GM23338 (cell line): ENCODE measurements around the gene SMAGP. TPM values are rescaled to one million over a fixed set of nuclear protein-coding genes. Genes with fewer than 3 reads are reported as not detected.

Experiments
- ATAC-seq: fragments of 200-7000 bp; cut with Tn5 transposase; 3 replicates; pipeline ENCODE4 v1.9.1; 2020
- DNase-seq: peaks from one replicate; pipeline ENCODE4 v3.0.0-alpha.2; 2015; ENCODE audit warnings: low spot score
- H2AFZ ChIP-seq: fragments of 200-600 bp; sonication (generic); 2 replicates; pipeline ENCODE4 v1.8.0; 2016; ENCODE audit warnings: antibody characterized with exemption, mild to moderate bottlenecking, moderate library complexity
- H3F3A ChIP-seq: fragments of 200-600 bp; sonication (generic); replicated peaks from 2 replicates; pipeline ENCODE4 v1.8.0; 2017; ENCODE audit warnings: antibody characterized with exemption, mixed run types, low read depth
- H3K27ac ChIP-seq: fragments of 200-600 bp; sonication (generic); 2 replicates; pipeline ENCODE4 v1.6.1; 2016; ENCODE audit warnings: low read depth
- H3K27me3 ChIP-seq: fragments of 200-600 bp; sonication (generic); 2 replicates; pipeline ENCODE4 v1.8.0; 2016; ENCODE audit warnings: mild to moderate bottlenecking, mixed run types, moderate library complexity; ENCODE audit not compliant: insufficient read depth
- H3K36me3 ChIP-seq: fragments of 200-600 bp; sonication (generic); 2 replicates; pipeline ENCODE4 v1.8.0; 2016; ENCODE audit warnings: mild to moderate bottlenecking; ENCODE audit not compliant: insufficient read depth
- H3K4me1 ChIP-seq: fragments of 200-600 bp; sonication (generic); 2 replicates; pipeline ENCODE4 v1.8.0; 2016; ENCODE audit warnings: mild to moderate bottlenecking, moderate library complexity; ENCODE audit not compliant: insufficient read depth
- H3K4me2 ChIP-seq: fragments of 200-600 bp; sonication (generic); 2 replicates; pipeline ENCODE4 v1.7.1; 2017; ENCODE audit warnings: mixed run types
- H3K4me3 ChIP-seq: fragments of 200-600 bp; sonication (generic); 2 replicates; pipeline ENCODE4 v1.6.1; 2016; ENCODE audit warnings: mixed run types
- H3K79me2 ChIP-seq: fragments of 200-600 bp; sonication (generic); replicated peaks from 2 replicates; pipeline ENCODE4 v1.8.0; 2017; ENCODE audit warnings: mild to moderate bottlenecking; ENCODE audit not compliant: insufficient read depth
- H3K9me2 ChIP-seq: fragments of 200-600 bp; sonication (generic); 2 replicates; pipeline ENCODE4 v1.8.0; 2017; ENCODE audit not compliant: insufficient read depth
- H4K20me1 ChIP-seq: fragments of 200-600 bp; sonication (generic); replicated peaks from 2 replicates; pipeline ENCODE4 v1.8.0; 2017; ENCODE audit warnings: mild to moderate bottlenecking; ENCODE audit not compliant: insufficient read depth
- H3K27ac Mint-ChIP-seq: 2 replicates; pipeline ENCODE4 v1.8.0; 2020; ENCODE audit warnings: inconsistent platforms, mild to moderate bottlenecking, moderate library complexity, mixed read lengths
- H3K27me3 Mint-ChIP-seq: 3 replicates; pipeline ENCODE4 v1.8.0; 2022; ENCODE audit warnings: low read depth, mild to moderate bottlenecking, moderate library complexity, mixed read lengths, inconsistent platforms; ENCODE audit not compliant: insufficient read depth, poor library complexity
- H3K36me3 Mint-ChIP-seq: 3 replicates; pipeline ENCODE4 v1.8.0; 2021; ENCODE audit warnings: low read depth, mild to moderate bottlenecking, inconsistent platforms, moderate library complexity, mixed read lengths
- H3K4me1 Mint-ChIP-seq: 3 replicates; pipeline ENCODE4 v1.8.0; 2020; ENCODE audit warnings: mild to moderate bottlenecking, inconsistent platforms, mixed read lengths
- H3K4me3 Mint-ChIP-seq: 3 replicates; pipeline ENCODE4 v1.8.0; 2021; ENCODE audit warnings: moderate library complexity, mild to moderate bottlenecking, inconsistent platforms, mixed read lengths
- H3K9me3 Mint-ChIP-seq: 3 replicates; pipeline ENCODE4 v1.8.0; 2020; ENCODE audit warnings: moderate library complexity, mild to moderate bottlenecking, inconsistent platforms, mixed read lengths
- CTCF ChIP-seq, 2 experiments: fragments of 200-600 bp in 1 of 2; sonication (generic) in 1 of 2; conservative IDR thresholded peaks; 2 replicates each; pipeline versions ENCODE4 v1.5.1 to v1.6.1; 2016 to 2017; ENCODE audit warnings: antibody characterized with exemption in 2 of 2, low read depth in 2 of 2, mild to moderate bottlenecking in 2 of 2, moderate library complexity in 1 of 2
- ETS1 ChIP-seq: IDR thresholded peaks from 2 replicates; pipeline ENCODE4 v1.6.1; 2016; ENCODE audit warnings: antibody characterized with exemption
- NANOG ChIP-seq: IDR thresholded peaks from 2 replicates; pipeline ENCODE4 v1.6.1; 2016; ENCODE audit warnings: antibody characterized with exemption, borderline replicate concordance
- POLR2AphosphoS5 ChIP-seq: IDR thresholded peaks from 2 replicates; pipeline ENCODE4 v1.6.1; 2016; ENCODE audit warnings: antibody characterized with exemption, low read depth
- REST ChIP-seq: IDR thresholded peaks from one replicate; pipeline ENCODE4 v1.6.1; 2018; ENCODE audit warnings: antibody characterized with exemption; ENCODE audit not compliant: unreplicated experiment
- STAT1 ChIP-seq: IDR thresholded peaks from one replicate; pipeline ENCODE4 v1.6.1; 2016; ENCODE audit warnings: antibody characterized with exemption; ENCODE audit not compliant: unreplicated experiment
- ZNF114 ChIP-seq: fragments of 250-450 bp; sonication (Bioruptor Pico); IDR thresholded peaks from 2 replicates; pipeline ENCODE4 v1.5.0; 2020; ENCODE audit warnings: mild to moderate bottlenecking, moderate library complexity
- ZNF331 ChIP-seq: fragments of 250-450 bp; sonication (Bioruptor Pico); IDR thresholded peaks from 2 replicates; pipeline ENCODE4 v1.5.0; 2020; ENCODE audit warnings: low read depth, mild to moderate bottlenecking, moderate library complexity
- ZNF462 ChIP-seq: fragments of 250-450 bp; sonication (Bioruptor Pico); IDR thresholded peaks from 2 replicates; pipeline ENCODE4 v1.5.0; 2020; ENCODE audit warnings: mild to moderate bottlenecking, moderate library complexity
- polyA plus RNA-seq: library from polyadenylated mRNA; unstranded; fragments of >200 nt; fragmentation: Nextera tagmentation; extraction: Ambion mirVana; gene quantifications from 2 replicates; pipeline ENCODE4 v1.2.1, GENCODE V29; 2016
- total RNA-seq: library from RNA; depleted of rRNA; stranded (reverse); fragments of >200 nt; shearing (Covaris generic); gene quantifications from 2 replicates; pipeline ENCODE4 v1.2.3, GENCODE V29; 2014

SMAGP gene
- total and polyA plus RNA-seq, 2 experiments from 2014 or later: 4.7 to 8.2 TPM

GRCh38 chr12:51270067-51270950 lies at the start of gene SMAGP (continued):
- TF ChIP-seq NANOG: no peak

GRCh38 chr12:51318846-51319599 lies 48.8 kb upstream of the SMAGP start:
- H3K9me2 ChIP-seq: 0 out of 2 replicates have a peak, but pooled peaks cover 2% of the 10 kb centered on the region
- H3K79me2 ChIP-seq: no peaks in the 10 kb centered on the region
- 0 out of 2 replicates have a peak, but pooled peaks cover 4% of the 10 kb centered on the region for H3F3A ChIP-seq
- H3K9me3 Mint-ChIP-seq: no peaks in the 10 kb centered on the region; the same call in 2 of the 3 replicates
- DNase-seq: no peak
- H3K36me3 ChIP-seq: no peaks in the 10 kb centered on the region
- no peak overlapping the region; the same call in 2 of the 3 replicates for H3K4me3 Mint-ChIP-seq
- H3K27me3 Mint-ChIP-seq: peaks cover 2% of the 10 kb centered on the region
- H3K4me1 Mint-ChIP-seq: peaks cover 24% of the 10 kb centered on the region
- H3K27ac Mint-ChIP-seq: no peak overlapping the region
- H3K27me3 ChIP-seq: no peaks in the 10 kb centered on the region
- no peak for ATAC-seq
- H3K4me3 ChIP-seq: no peak overlapping the region
- H3K36me3 Mint-ChIP-seq: no peaks in the 10 kb centered on the region
- H3K4me2 ChIP-seq: peak overlapping the region; percentile 58
- 0 out of 2 replicates have a peak overlapping the region, but pooled peaks have one; percentile 60 for H3K27ac ChIP-seq
- H2AFZ ChIP-seq: peak overlapping the region; percentile 89
- H3K4me1 ChIP-seq: peaks cover 19% of the 10 kb centered on the region
- no peaks in the 10 kb centered on the region for H4K20me1 ChIP-seq
- TF ChIP-seq ETS1 (no peak), ZNF462 (CRISPR knock-in tag) (no peak), REST (no peak), ZNF331 (CRISPR knock-in tag) (no peak), STAT1 (no peak), CTCF (conservative IDR thresholded peaks at IDR 0.05; ENCODE audit: low read depth in 2 of 2) (no peak), ZNF114 (CRISPR knock-in tag) (no peak), NANOG (no peak), POLR2AphosphoS5 (no peak)
